H9 (cell line): ENCODE measurements around the gene KIF5C. TPM values are rescaled to one million over a fixed set of nuclear protein-coding genes. Genes with fewer than 3 reads are reported as not detected.

ENCODE experiments used
- DNase-seq: peaks from one replicate; pipeline ENCODE4 v3.0.0-alpha.2; 2017
- H2AFZ ChIP-seq: one replicate; pipeline ENCODE4 v1.6.1; 2013; ENCODE audit warnings: mild to moderate bottlenecking, low read length, control low read depth, moderate library complexity
- H2AK5ac ChIP-seq: 2 replicates; pipeline ENCODE4 v1.6.1; 2013; ENCODE audit warnings: low read length, control low read depth, mixed read lengths; ENCODE audit not compliant: insufficient read length
- H2BK120ac ChIP-seq: one replicate; pipeline ENCODE4 v1.6.1; 2013; ENCODE audit warnings: low read depth, mild to moderate bottlenecking, low read length, control low read depth, inconsistent platforms; ENCODE audit not compliant: poor library complexity, severe bottlenecking
- H2BK12ac ChIP-seq: 2 replicates; pipeline ENCODE4 v1.6.1; 2013; ENCODE audit warnings: low read length, control low read depth, mixed read lengths, low read depth; ENCODE audit not compliant: insufficient read length
- H2BK15ac ChIP-seq: 2 replicates; pipeline ENCODE4 v1.6.1; 2013; ENCODE audit warnings: low read depth, low read length, control low read depth
- H2BK20ac ChIP-seq: one replicate; pipeline ENCODE4 v1.6.1; 2013; ENCODE audit warnings: low read depth, mild to moderate bottlenecking, low read length, control low read depth, inconsistent platforms; ENCODE audit not compliant: poor library complexity, severe bottlenecking
- H2BK5ac ChIP-seq: 2 replicates; pipeline ENCODE4 v1.6.1; 2013; ENCODE audit warnings: low read length, control low read depth, mixed read lengths; ENCODE audit not compliant: insufficient read length
- H3K14ac ChIP-seq: 2 replicates; pipeline ENCODE4 v1.6.1; 2013; ENCODE audit warnings: low read length, control low read depth; ENCODE audit not compliant: insufficient read depth
- H3K18ac ChIP-seq: 2 replicates; pipeline ENCODE4 v1.6.1; 2013; ENCODE audit warnings: low read depth, mild to moderate bottlenecking, mixed read lengths, low read length, control low read depth; ENCODE audit not compliant: insufficient read length
- H3K23ac ChIP-seq: 2 replicates; pipeline ENCODE4 v1.6.1; 2013; ENCODE audit warnings: low read length, control low read depth, mixed read lengths, low read depth; ENCODE audit not compliant: insufficient read length
- H3K23me2 ChIP-seq: 2 replicates; pipeline ENCODE4 v1.6.1; 2013; ENCODE audit warnings: low read depth, mild to moderate bottlenecking, mixed read lengths, low read length, control low read depth; ENCODE audit not compliant: insufficient read length, poor library complexity, severe bottlenecking
- H3K27ac ChIP-seq: 2 replicates; pipeline ENCODE4 v1.5.1; 2013; ENCODE audit warnings: low read length, control low read depth, mixed read lengths, low read depth; ENCODE audit not compliant: insufficient read length
- H3K27me3 ChIP-seq: 2 replicates; pipeline ENCODE4 v1.6.1; 2013; ENCODE audit warnings: low read length, control low read depth, inconsistent platforms; ENCODE audit not compliant: insufficient read depth
- H3K4ac ChIP-seq: 2 replicates; pipeline ENCODE4 v1.6.1; 2013; ENCODE audit warnings: low read depth, mild to moderate bottlenecking, control low read depth, inconsistent platforms, low read length, moderate library complexity
- H3K4me1 ChIP-seq: 2 replicates; pipeline ENCODE4 v1.6.1; 2013; ENCODE audit warnings: low read length, control low read depth, inconsistent platforms; ENCODE audit not compliant: insufficient read depth
- H3K4me2 ChIP-seq: 2 replicates; pipeline ENCODE4 v1.6.1; 2013; ENCODE audit warnings: low read length, control low read depth, mixed read lengths; ENCODE audit not compliant: insufficient read length, insufficient read depth
- H3K56ac ChIP-seq: 2 replicates; pipeline ENCODE4 v1.6.1; 2013; ENCODE audit warnings: low read depth, mild to moderate bottlenecking, mixed read lengths, low read length, control low read depth; ENCODE audit not compliant: insufficient read length
- H3K79me1 ChIP-seq: 2 replicates; pipeline ENCODE4 v1.6.1; 2013; ENCODE audit warnings: low read depth, mild to moderate bottlenecking, moderate library complexity, low read length, control low read depth, inconsistent platforms; ENCODE audit not compliant: insufficient read depth, poor library complexity, severe bottlenecking
- H3K79me2 ChIP-seq: 2 replicates; pipeline ENCODE4 v1.6.1; 2013; ENCODE audit warnings: low read length, control low read depth, inconsistent platforms; ENCODE audit not compliant: insufficient read depth
- H3K9ac ChIP-seq: 2 replicates; pipeline ENCODE4 v1.6.1; 2013; ENCODE audit warnings: low read length, control low read depth, mixed read lengths; ENCODE audit not compliant: insufficient read length; ENCODE audit errors: extremely low read depth
- H3K9me3 ChIP-seq: one replicate; pipeline ENCODE4 v1.6.1; 2013; ENCODE audit warnings: low read depth, low read length, inconsistent platforms; ENCODE audit not compliant: control insufficient read depth
- H3T11ph ChIP-seq: one replicate; pipeline ENCODE4 v1.6.1; 2013; ENCODE audit warnings: mild to moderate bottlenecking, low read length, control low read depth, inconsistent platforms
- H4K20me1 ChIP-seq: one replicate; pipeline ENCODE4 v1.6.1; 2013; ENCODE audit not compliant: control insufficient read depth, insufficient read length, insufficient read depth
- H4K5ac ChIP-seq: 2 replicates; pipeline ENCODE4 v1.6.1; 2013; ENCODE audit warnings: low read depth, mild to moderate bottlenecking, mixed read lengths, low read length, control low read depth; ENCODE audit not compliant: insufficient read length
- H4K8ac ChIP-seq: replicated peaks from 2 replicates; pipeline ENCODE4 v1.6.1; 2013; ENCODE audit warnings: low read length, control low read depth, mixed read lengths, low read depth; ENCODE audit not compliant: insufficient read length
- H4K91ac ChIP-seq: 2 replicates; pipeline ENCODE4 v1.6.1; 2013; ENCODE audit warnings: low read depth, mild to moderate bottlenecking, moderate library complexity, mixed read lengths, low read length, control low read depth; ENCODE audit not compliant: insufficient read length
- H3K27ac Mint-ChIP-seq, 3 experiments: 2 replicates in 2 of 3; 3 replicates in 1 of 3; pipeline ENCODE4 v1.8.0; 2020 to 2021; ENCODE audit warnings: mixed read lengths in 3 of 3, mild to moderate bottlenecking in 1 of 3, moderate library complexity in 1 of 3
- H3K27me3 Mint-ChIP-seq: 2 replicates; pipeline ENCODE4 v1.8.0; 2021; ENCODE audit warnings: low read depth, mild to moderate bottlenecking, moderate library complexity, mixed read lengths
- H3K36me3 Mint-ChIP-seq, 3 experiments: 2 replicates in 2 of 3; 3 replicates in 1 of 3; pipeline ENCODE4 v1.8.0; 2020 to 2021; ENCODE audit warnings: low read depth in 3 of 3, mixed read lengths in 3 of 3; ENCODE audit not compliant: insufficient read depth in 1 of 3
- H3K4me1 Mint-ChIP-seq, 2 experiments: 2 replicates each; pipeline ENCODE4 v1.8.0; 2020; ENCODE audit warnings: mixed read lengths in 2 of 2
- H3K4me3 Mint-ChIP-seq, 2 experiments: 2 replicates in 1 of 2; 3 replicates in 1 of 2; pipeline ENCODE4 v1.8.0; 2020 to 2021; ENCODE audit warnings: mild to moderate bottlenecking in 2 of 2, mixed read lengths in 2 of 2, moderate library complexity in 1 of 2
- H3K9me3 Mint-ChIP-seq, 2 experiments: 2 replicates in 1 of 2; 3 replicates in 1 of 2; pipeline ENCODE4 v1.8.0; 2020; ENCODE audit warnings: mild to moderate bottlenecking in 2 of 2, mixed read lengths in 2 of 2, moderate library complexity in 1 of 2
- CTCF ChIP-seq: fragments of 200-600 bp; sonication (generic); conservative IDR thresholded peaks from 3 replicates; pipeline ENCODE4 v1.8.0; 2021; ENCODE audit warnings: antibody characterized with exemption, mild to moderate bottlenecking
- WGBS: extraction: QIAGEN DNeasy Blood & Tissue Kit; methylation state at CpG from one replicate; pipeline ENCODE4 v1.1.7; 2013; ENCODE audit warnings: missing lambda C conversion rate, low lambda C conversion rate, mixed read lengths; ENCODE audit not compliant: insufficient read length; ENCODE audit errors: extremely low coverage; 5-methylcytosine and 5-hydroxymethylcytosine counted together
- total RNA-seq: library from RNA; stranded (reverse); gene quantifications from 2 replicates; pipeline ENCODE4 v1.2.1, GENCODE V29; 2021

KIF5C gene
- total RNA-seq, 1 experiment from 2014 or later: 52.9 TPM

GRCh38 chr2:148988337-148988736 is 113.3 kb downstream of the KIF5C start:
- H3K4me1 Mint-ChIP-seq: peaks cover 3 to 4% of the 10 kb centered on the region in 2 experiments; a peak in 2 of 4 replicates
- no peaks in the 10 kb centered on the region for H3K27me3 Mint-ChIP-seq
- Histone ChIP-seq H3K79me1 (no peaks in the 10 kb centered on the region), H3K9ac (no peak overlapping the region), H3K27ac (no peak overlapping the region), H2BK120ac (no peak overlapping the region), H2AFZ (no peak overlapping the region), H4K8ac (no peak overlapping the region), H3K27me3 (no peaks in the 10 kb centered on the region), H3K14ac (no peak overlapping the region), H3K56ac (no peak overlapping the region), H2AK5ac (no peak overlapping the region), H2BK12ac (no peak overlapping the region), H3K4ac (no peak overlapping the region), H2BK5ac (no peak overlapping the region), H3K4me2 (no peak overlapping the region), H3K9me3 (no peaks in the 10 kb centered on the region), H3K23me2 (no peaks in the 10 kb centered on the region), H4K5ac (no peak overlapping the region), H3K23ac (no peak overlapping the region), H3T11ph (no peak overlapping the region), H3K79me2 (no peaks in the 10 kb centered on the region), H2BK15ac (no peak overlapping the region), H4K20me1 (no peaks in the 10 kb centered on the region), H3K18ac (no peak overlapping the region), H3K4me1 (no peaks in the 10 kb centered on the region), H2BK20ac (no peak overlapping the region), H4K91ac (no peak overlapping the region)
- no peaks in the 10 kb centered on the region for H3K9me3 Mint-ChIP-seq
- WGBS: no CpG with 5 or more reads among the region's 1 CpG
- peaks cover 33 to 71% (median 41%) of the 10 kb centered on the region in 3 experiments for H3K36me3 Mint-ChIP-seq
- H3K4me3 Mint-ChIP-seq: no peak overlapping the region
- no peak for DNase-seq
- TF ChIP-seq CTCF: no peak
- H3K27ac Mint-ChIP-seq: peak overlapping the region in 1 of 3 experiments; percentile 15; a peak in 1 of 7 replicates
